ENCODE data around the gene ATP11A. TPM values are rescaled to one million over a fixed set of nuclear protein-coding genes. Genes with fewer than 3 reads are reported as not detected.

The ATP11A gene
- total RNA-seq, 1 donor from 2014 or later, result 377 TPM

- no peaks in the 10 kb centered on the region for H3K27me3 ChIP-seq
- H3K36me3 ChIP-seq, result peaks cover 98% of the 10 kb centered on the region
- H3K4me3 ChIP-seq, result no peak overlapping the region
- TF ChIP-seq CTCF (IDR thresholded peaks at IDR 0.05), result no peak
- DNase-seq (no peak), ATAC-seq (no peak)
- H3K27ac ChIP-seq, result no peak overlapping the region
- no peaks in the 10 kb centered on the region for H3K4me1 ChIP-seq
- intact Hi-C loops (cut with DNase I), result no loop called here
- no peaks in the 10 kb centered on the region for H3K9me3 ChIP-seq
Observed at GRCh38 chr13:112820318-112820717, 130.5 kb downstream of the ATP11A start.

GRCh38 chr13:112821340-112822055 lies 131.7 kb downstream of the ATP11A start:
- Histone ChIP-seq H3K9me3 (no peaks in the 10 kb centered on the region), H3K27ac (no peak overlapping the region), H3K4me1 (no peaks in the 10 kb centered on the region), H3K4me3 (no peak overlapping the region), H3K36me3 (peaks cover 98% of the 10 kb centered on the region), H3K27me3 (no peaks in the 10 kb centered on the region)
- intact Hi-C loops (cut with DNase I), result no loop called here
- no peak for TF ChIP-seq CTCF (IDR thresholded peaks at IDR 0.05)
- ATAC-seq (no peak), DNase-seq (no peak)

GRCh38 chr13:112822851-112823250 lies 133.0 kb downstream of the ATP11A start:
- Histone ChIP-seq H3K4me3 (no peak overlapping the region), H3K27me3 (no peaks in the 10 kb centered on the region), H3K9me3 (no peaks in the 10 kb centered on the region), H3K36me3 (peaks cover 98% of the 10 kb centered on the region), H3K4me1 (no peaks in the 10 kb centered on the region), H3K27ac (no peak overlapping the region)
- TF ChIP-seq CTCF (IDR thresholded peaks at IDR 0.05), result no peak
- intact Hi-C loops (cut with DNase I), result no loop called here
- DNase-seq (no peak), ATAC-seq (no peak)

- Histone ChIP-seq H3K27ac (no peak overlapping the region), H3K4me3 (no peak overlapping the region), H3K36me3 (peaks cover 92% of the 10 kb centered on the region), H3K9me3 (no peaks in the 10 kb centered on the region), H3K27me3 (no peaks in the 10 kb centered on the region), H3K4me1 (no peaks in the 10 kb centered on the region)
- TF ChIP-seq CTCF (IDR thresholded peaks at IDR 0.05), result no peak
- no peak for DNase-seq
- intact Hi-C loops (cut with DNase I), result no loop called here
- ATAC-seq, result no peak
Observed at GRCh38 chr13:112824429-112824828, 134.6 kb downstream of the ATP11A start.

- no peak overlapping the region for H3K4me3 ChIP-seq
- H3K36me3 ChIP-seq, result peaks cover 92% of the 10 kb centered on the region
- ATAC-seq, result no peak
- H3K9me3 ChIP-seq, result no peaks in the 10 kb centered on the region
- no peaks in the 10 kb centered on the region for H3K4me1 ChIP-seq
- TF ChIP-seq CTCF (IDR thresholded peaks at IDR 0.05), result no peak
- H3K27me3 ChIP-seq, result no peaks in the 10 kb centered on the region
- intact Hi-C loops (cut with DNase I), result no loop called here
- DNase-seq, result no peak
- no peak overlapping the region for H3K27ac ChIP-seq
Observed at GRCh38 chr13:112825071-112825470, 135.2 kb downstream of the ATP11A start.

- Histone ChIP-seq H3K9me3 (no peaks in the 10 kb centered on the region), H3K4me1 (no peaks in the 10 kb centered on the region), H3K4me3 (no peak overlapping the region), H3K27ac (no peak overlapping the region), H3K36me3 (peaks cover 92% of the 10 kb centered on the region), H3K27me3 (no peaks in the 10 kb centered on the region)
- ATAC-seq, result no peak
- TF ChIP-seq CTCF (IDR thresholded peaks at IDR 0.05), result no peak
- DNase-seq, result no peak
- intact Hi-C loops (cut with DNase I), result no loop called here
Observed at GRCh38 chr13:112825875-112826274, 136.0 kb downstream of the ATP11A start.

Data from upper lobe of right lung (tissue), 1 donor.